ENCODE data around the gene CD46. TPM values are rescaled to one million over a fixed set of nuclear protein-coding genes. Genes with fewer than 3 reads are reported as not detected.

CD46 gene
- total RNA-seq: 100 to 1,000 TPM; 146 to 151 TPM

GRCh38 chr1:207751790-207752455 is at the start of gene CD46:
Gene CD46, plus strand, starts transcription at chr1:207752054. Its CDS starts 159 bp downstream, at chr1:207752213.

Other genes starting within 250 kb of the CD46 start
- not detected for gene CR1L, start 106.9 kb upstream of the CD46 start, total RNA-seq
- under 1 TPM in 1 of 2 experiments, not detected in 1; 0.08 TPM for gene CD34, start 159.1 kb downstream of the CD46 start, total RNA-seq

All from activated naive CD4-positive, alpha-beta T cell treated with anti-CD3 and anti-CD28 coated beads, Interleukin-2, amount 10 ng/mL, durations not matched to agents 5 hours and 36 hours (primary cell).